GM11168 (cell line): ENCODE results near the gene RBM44.
"Not testable (repeated sequence)": the region's sequence is repeated elsewhere in the genome, so short reads cannot be mapped to it uniquely, and the experiment has no call there.

ENCODE experiments used
- in situ Hi-C: fragments of 300-500 bp; cut with MboI; formaldehyde crosslinking; loops from one replicate; pipeline ENCODE4 v1.12.0; 2022; ENCODE audit warnings: low sequenced_read_pairs; ENCODE audit not compliant: unreplicated experiment

Gene RBM44

DNA sequence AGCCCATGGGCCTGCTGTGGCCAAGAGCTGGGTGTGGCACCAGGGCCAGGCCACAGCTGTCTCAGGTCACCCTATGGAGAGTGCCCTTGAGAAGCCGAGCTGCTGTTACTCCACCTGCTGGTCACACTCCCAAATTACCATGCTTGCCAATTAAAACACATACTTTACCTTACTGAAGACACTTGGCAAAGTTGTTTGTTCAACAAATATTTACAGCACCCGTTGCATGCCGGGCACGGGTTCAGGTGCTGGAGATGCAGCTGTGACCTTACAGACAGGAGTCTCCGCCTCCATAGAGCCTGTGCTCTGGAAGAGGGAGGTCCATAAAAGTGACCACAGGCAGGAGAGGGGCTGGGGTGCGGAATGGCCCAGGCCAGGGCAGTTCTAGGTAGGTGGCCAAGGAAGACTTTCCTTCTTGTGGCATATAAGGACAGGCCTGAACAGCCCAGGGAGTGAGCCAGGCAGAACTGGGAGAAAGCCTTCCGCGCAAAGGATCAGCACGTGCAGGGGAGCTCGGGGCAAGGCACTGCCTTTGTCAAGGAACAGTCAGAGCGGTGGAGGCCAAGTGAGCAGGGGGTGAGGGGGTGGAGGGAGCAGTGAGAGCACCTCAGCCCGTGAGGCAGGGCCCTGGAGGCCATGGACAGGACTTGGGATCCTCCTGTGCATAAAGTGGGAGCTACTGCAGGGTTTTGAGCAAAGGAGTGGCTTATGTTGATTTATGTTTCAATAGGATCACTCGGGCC lies 23.6 kb upstream of the RBM44 start:
- in situ Hi-C loops: no loop called here

DNA sequence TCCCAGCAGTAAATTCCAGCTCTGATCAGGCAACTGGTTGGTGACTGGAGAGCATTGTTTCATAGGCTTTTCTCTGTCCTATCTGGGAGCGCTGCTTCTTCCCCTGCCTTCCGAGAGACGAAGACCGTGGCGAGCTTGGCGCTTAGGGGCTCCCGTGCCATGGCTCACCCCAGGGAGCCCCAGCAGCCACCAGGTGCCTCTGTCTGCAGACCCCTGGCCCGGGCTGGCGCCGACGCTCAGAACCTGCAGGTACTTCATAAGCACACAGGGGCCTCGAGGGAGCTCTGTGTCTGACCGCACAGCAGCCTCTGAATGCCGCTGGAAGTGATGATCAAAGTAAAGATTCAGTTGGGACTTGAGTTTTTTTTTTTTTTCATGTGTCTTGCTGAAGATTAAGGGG lies 19.1 kb upstream of the RBM44 start:
- in situ Hi-C loops: no loop called here

DNA sequence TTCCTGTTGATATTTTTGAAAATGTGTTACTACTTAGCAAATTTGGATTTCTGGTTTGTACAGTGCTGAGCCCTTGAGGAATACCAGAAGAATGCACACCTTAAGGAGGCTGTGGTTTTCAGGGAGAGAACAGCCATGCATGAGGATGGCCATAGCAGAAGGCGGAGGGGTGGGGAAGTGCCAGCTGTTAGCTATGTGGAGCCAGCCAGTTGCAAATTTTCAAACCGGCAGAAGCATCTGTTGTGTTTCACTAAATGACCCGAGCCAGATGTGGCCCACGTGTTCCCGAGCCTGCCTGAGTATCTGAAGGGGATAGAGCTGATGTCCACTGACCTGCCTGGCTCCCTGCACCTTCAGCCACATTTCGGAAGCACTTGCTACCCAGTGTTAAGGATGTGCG lies 16.4 kb upstream of the RBM44 start:
- in situ Hi-C loops: no loop called here

DNA sequence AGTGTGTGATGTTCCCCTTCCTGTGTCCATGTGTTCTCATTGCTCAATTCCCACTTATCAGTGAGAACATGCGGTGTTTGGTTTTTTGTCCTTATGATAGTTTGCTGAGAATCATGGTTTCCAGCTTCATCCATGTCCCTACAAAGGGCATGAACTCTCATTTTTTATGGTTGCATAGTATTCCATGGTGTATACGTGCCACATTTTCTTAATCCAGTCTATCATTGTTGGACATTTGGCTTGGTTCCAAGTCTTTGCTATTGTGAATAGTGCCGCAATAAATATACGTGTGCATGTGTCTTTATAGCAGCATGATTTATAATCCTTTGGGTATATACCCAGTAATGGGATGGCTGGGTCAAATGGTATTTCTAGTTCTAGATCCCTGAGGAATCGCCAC lies 14.9 kb upstream of the RBM44 start:
- in situ Hi-C loops: not testable (repeated sequence)

DNA sequence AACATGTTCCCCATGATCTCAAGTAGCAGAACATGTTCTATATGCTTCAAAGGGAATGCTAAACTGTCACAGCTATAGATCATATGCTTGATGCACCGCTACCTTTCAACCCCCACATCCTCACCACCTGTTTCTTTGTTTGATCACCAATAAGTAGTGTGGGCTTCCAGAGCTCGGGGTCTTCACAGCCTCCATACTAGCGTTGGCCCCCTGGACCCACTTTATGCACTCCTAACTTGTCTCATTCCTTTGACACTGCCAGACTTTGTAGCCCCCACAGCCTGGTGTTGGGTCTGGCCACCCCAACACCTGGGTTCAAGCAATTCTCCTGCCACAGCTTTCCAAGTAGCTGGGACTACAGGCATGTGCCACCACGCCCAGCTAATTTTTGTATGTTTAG lies 11.6 kb upstream of the RBM44 start:
- in situ Hi-C loops: no loop called here

DNA sequence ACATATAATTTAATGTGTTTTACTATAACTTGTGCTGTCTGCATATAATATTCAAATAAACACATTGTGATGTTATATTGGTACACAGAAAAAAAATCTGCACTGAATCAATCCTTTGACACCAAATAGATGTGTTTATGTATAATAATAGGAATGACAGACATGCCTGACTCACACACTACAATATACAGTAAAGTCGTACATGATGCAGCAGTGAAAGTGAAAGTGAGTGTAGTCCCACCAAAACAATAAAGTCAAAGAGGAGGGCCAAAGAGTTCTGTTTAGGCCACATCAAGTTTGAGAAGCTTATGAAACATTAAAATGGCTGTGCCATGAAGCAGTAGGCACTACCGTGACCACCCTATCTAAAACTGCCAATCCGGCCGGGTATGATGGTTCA lies 8.2 kb upstream of the RBM44 start:
- in situ Hi-C loops: no loop called here

- in situ Hi-C loops: no loop called here
Measured at GRCh38 chr2:237791977-237792727, 6.4 kb upstream of the RBM44 start.

DNA sequence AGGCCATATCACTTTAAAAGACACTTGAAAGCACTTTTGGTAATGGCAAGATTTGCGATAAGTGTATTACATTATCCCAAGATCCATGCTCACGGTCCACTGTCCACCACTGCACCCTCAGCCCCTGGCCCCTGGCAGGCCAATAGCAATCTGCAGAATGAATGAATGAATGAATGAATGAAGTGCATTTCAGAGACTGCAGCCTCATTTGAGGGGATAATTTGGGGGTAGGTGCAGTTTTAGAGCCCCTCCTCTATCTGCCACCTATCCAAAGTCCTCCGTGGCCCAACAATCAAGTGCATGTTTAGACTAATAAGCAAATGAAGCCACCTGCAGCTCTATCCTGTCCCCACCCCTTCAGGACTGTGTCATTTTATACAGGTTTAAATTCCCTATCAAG lies 1.3 kb upstream of the RBM44 start:
- in situ Hi-C loops: no loop called here

DNA sequence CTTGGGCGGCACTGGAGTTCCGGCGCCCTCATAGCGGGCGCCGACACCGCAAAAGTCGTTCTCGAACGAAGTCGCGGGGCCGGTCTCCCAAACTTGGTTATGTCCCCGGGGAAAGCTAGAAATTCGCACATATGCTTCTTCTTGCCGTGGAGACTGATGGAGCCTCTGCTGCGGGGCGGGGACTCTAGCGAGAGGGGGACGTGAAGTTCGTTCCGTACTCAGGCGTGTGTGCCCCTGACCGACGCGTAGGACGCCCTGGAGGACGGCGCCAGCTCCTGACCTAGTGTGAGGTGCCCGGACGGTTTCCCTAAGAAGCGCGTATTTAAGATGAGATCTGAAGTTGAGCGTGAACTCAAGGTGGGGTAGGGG lies 465 bp downstream of the RBM44 start:
- in situ Hi-C loops: no loop called here

DNA sequence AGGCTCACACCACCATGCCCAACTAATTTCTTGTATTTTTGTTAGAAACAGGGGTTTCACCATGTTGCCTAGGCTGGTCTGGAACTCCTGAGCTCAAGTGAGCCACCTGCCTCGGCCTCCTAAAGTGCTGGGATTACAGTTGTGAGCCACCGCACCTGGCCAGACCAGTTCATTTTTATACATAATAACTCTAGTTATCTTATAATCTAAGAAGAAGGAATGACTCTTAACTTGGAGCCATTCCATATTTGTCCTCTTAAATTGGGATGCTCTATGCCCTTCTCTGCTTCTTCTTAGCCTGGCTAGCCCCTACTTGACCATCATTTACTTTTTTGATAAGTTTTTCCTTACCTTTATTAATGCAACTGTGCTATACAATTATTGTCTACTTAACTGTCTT lies 2.9 kb downstream of the RBM44 start:
- in situ Hi-C loops: no loop called here

- in situ Hi-C loops: no loop called here
Measured at GRCh38 chr2:237806334-237806733, 7.8 kb downstream of the RBM44 start.

GRCh38 chr2:237815637-237816036 lies 17.1 kb downstream of the RBM44 start:
- in situ Hi-C loops: no loop called here

DNA sequence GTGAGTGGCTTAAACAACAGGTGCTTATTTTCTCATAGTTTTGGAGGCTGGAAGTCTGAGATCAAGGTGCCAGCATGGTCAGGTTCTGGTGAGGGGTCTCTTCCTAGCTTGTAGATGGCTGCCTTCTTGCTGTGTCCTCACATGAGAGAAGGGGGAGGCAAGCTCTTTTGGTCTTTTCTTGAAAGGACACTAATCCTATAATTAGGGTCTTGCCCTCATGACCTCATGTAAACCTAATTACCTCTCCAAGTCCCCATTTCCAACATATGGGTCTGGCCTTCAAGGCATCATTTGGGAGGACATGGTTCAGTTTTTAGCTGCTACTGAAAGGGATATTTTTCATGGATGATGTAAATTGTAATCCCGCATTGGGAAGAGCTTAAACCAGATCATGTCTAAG lies 18.0 kb downstream of the RBM44 start:
- in situ Hi-C loops: no loop called here

GRCh38 chr2:237818066-237818473 lies 19.5 kb downstream of the RBM44 start:
- in situ Hi-C loops: no loop called here

DNA sequence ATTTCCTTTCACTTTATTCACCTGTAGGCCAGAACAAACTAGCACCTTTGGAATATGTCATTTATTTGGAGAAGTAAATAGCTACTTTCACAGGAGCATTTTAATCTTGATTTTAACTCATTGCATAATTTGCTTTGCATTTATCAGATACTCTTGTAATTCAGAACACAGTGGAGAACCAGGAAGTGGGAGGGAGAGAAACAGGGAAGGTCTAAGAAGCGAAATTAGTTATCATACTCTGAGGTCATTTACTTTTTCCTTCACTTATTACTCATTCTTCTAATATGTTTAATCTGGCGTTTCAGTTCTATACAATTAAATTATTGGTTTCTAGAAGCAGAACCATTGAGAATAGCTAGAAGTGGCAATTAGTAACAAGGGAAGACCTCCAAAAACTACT lies 20.7 kb downstream of the RBM44 start:
- in situ Hi-C loops: no loop called here

- in situ Hi-C loops: no loop called here
Measured at GRCh38 chr2:237820421-237820820, 21.8 kb downstream of the RBM44 start.

- in situ Hi-C loops: no loop called here
Measured at GRCh38 chr2:237823544-237823943, 25.0 kb downstream of the RBM44 start.

DNA sequence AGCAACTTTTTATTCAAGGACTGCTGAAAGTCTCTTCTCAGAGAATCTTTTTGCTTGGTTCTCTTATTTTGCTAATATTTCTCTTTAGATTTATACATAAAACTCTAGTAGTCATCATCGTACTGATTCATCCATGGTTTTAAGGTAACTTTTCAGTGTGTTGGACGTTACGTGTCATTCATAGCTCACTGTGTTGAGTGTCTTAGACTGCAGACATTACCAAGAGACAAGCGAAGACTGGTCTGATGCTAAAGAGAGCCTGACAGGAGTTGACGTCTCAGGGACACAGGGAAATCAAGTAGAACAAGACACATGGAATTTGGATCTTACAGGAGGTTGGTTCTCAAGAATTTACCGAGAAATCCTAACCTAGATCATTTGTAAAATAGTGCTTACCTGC lies 25.5 kb downstream of the RBM44 start:
- in situ Hi-C loops: no loop called here

GRCh38 chr2:237827421-237827987 lies 28.9 kb downstream of the RBM44 start:
- in situ Hi-C loops: no loop called here

DNA sequence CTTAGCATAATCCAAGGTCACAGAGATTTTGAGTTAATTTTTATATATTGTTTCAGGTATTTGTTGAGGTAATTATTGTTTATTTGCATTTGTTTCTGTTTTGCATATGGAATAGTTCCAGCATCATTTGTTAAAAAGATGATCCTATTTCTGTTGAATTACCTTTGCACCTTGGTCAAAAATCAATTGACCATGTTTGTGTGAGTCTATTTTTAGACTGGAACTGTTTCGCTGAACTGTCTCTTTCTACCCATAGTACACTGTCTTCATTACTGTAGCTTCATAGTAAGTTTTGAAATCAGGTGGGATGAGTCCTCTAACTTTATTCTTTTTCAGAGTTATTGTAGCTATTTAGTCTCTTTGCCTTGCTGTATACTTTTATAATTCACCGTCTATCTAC lies 31.9 kb downstream of the RBM44 start:
- in situ Hi-C loops: no loop called here

- in situ Hi-C loops: no loop called here
Measured at GRCh38 chr2:237833546-237833945, 35.0 kb downstream of the RBM44 start.

- in situ Hi-C loops: no loop called here
Measured at GRCh38 chr2:237835372-237835771, 36.8 kb downstream of the RBM44 start.
